ENCODE results near the gene CCDC85B. TPM values are rescaled to one million over a fixed set of nuclear protein-coding genes. Genes with fewer than 3 reads are reported as not detected.

Gene CCDC85B
- total and polyA plus RNA-seq, 2 of the 13 experiments (the other 11 are each of a cell fraction or from before 2014, with no cell fraction given): 8.2 to 19.5 TPM

- peak; percentile 53; the same call in 1 of the 2 replicates for TF ChIP-seq ZFP91 (CRISPR knock-in tag; IDR thresholded peaks at IDR 0.05; ENCODE audit: borderline replicate concordance)
- TF ChIP-seq HOMEZ (CRISPR knock-in tag; IDR thresholded peaks at IDR 0.05; ENCODE audit: low read depth): no peak
- TF ChIP-seq SAP130 (CRISPR knock-in tag; IDR thresholded peaks at IDR 0.05; ENCODE audit: low read depth): peak; percentile 66
- TF ChIP-seq ZBTB33 (CRISPR knock-in tag; IDR thresholded peaks at IDR 0.05): peak; percentile 48; the same call in 1 of the 2 replicates
- TF ChIP-seq ZBTB42 (CRISPR knock-in tag; IDR thresholded peaks at IDR 0.05): no peak
- no peak for TF ChIP-seq TEAD2 (CRISPR knock-in tag; IDR thresholded peaks at IDR 0.05)
- TF ChIP-seq ZNF564 (CRISPR knock-in tag; IDR thresholded peaks at IDR 0.05): no peak
- TF ChIP-seq ZNF275 (CRISPR knock-in tag; IDR thresholded peaks at IDR 0.05; ENCODE audit: borderline replicate concordance): no peak
- no peak for TF ChIP-seq ZNF18 (CRISPR knock-in tag; IDR thresholded peaks at IDR 0.05; ENCODE audit: insufficient replicate concordance)
- no peak for TF ChIP-seq MXD4 (CRISPR knock-in tag; IDR thresholded peaks at IDR 0.05)
- TF ChIP-seq MTA3 (CRISPR knock-in tag; IDR thresholded peaks at IDR 0.05): no peak
- TF ChIP-seq ZBTB25 (CRISPR knock-in tag; IDR thresholded peaks at IDR 0.05): no peak
- no peak for TF ChIP-seq ATRX (CRISPR knock-in tag; IDR thresholded peaks at IDR 0.05; ENCODE audit: borderline replicate concordance)
- TF ChIP-seq ZFP37 (CRISPR knock-in tag; IDR thresholded peaks at IDR 0.05; ENCODE audit: borderline replicate concordance): no peak
- TF ChIP-seq THAP7 (CRISPR knock-in tag; IDR thresholded peaks at IDR 0.05): no peak
- no peak for TF ChIP-seq ETS1 (CRISPR knock-in tag; IDR thresholded peaks at IDR 0.05)
- no peak for TF ChIP-seq ZNF253 (CRISPR knock-in tag; IDR thresholded peaks at IDR 0.05; ENCODE audit: borderline replicate concordance)
- TF ChIP-seq ZKSCAN1 (IDR thresholded peaks at IDR 0.05; ENCODE audit: low read length): no peak
- no peak for TF ChIP-seq GTF2F1 (IDR thresholded peaks at IDR 0.05; ENCODE audit: low read length)
Measured at GRCh38 chr11:65884716-65885092, 5.8 kb upstream of the CCDC85B start (continued).

All from HepG2 (cell line).